Subcutaneous adipose tissue (tissue), 4 donors: Measurements from ENCODE around the gene HP1BP3. TPM values are rescaled to one million over a fixed set of nuclear protein-coding genes. Genes with fewer than 3 reads are reported as not detected.

Experiments used
- total RNA-seq, 4 donors: library from RNA; depleted of rRNA; stranded (reverse); fragments of >200 nt; gene quantifications; one replicate each; pipeline ENCODE4 v1.1.0, GENCODE V29; 2016
- TF ChIP-seq, protein P1 (sequence below): fragments of 450-650 bp; IDR thresholded peaks from one replicate; pipeline ENCODE4 v1.5.1; 2016; ENCODE audit warnings: low read depth, mild to moderate bottlenecking, control low read depth, antibody characterized with exemption, moderate library complexity

HP1BP3 gene, protein sequence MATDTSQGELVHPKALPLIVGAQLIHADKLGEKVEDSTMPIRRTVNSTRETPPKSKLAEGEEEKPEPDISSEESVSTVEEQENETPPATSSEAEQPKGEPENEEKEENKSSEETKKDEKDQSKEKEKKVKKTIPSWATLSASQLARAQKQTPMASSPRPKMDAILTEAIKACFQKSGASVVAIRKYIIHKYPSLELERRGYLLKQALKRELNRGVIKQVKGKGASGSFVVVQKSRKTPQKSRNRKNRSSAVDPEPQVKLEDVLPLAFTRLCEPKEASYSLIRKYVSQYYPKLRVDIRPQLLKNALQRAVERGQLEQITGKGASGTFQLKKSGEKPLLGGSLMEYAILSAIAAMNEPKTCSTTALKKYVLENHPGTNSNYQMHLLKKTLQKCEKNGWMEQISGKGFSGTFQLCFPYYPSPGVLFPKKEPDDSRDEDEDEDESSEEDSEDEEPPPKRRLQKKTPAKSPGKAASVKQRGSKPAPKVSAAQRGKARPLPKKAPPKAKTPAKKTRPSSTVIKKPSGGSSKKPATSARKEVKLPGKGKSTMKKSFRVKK
- total RNA-seq = 100 to 1,000 TPM; 192 to 273 (median 229) TPM

DNA sequence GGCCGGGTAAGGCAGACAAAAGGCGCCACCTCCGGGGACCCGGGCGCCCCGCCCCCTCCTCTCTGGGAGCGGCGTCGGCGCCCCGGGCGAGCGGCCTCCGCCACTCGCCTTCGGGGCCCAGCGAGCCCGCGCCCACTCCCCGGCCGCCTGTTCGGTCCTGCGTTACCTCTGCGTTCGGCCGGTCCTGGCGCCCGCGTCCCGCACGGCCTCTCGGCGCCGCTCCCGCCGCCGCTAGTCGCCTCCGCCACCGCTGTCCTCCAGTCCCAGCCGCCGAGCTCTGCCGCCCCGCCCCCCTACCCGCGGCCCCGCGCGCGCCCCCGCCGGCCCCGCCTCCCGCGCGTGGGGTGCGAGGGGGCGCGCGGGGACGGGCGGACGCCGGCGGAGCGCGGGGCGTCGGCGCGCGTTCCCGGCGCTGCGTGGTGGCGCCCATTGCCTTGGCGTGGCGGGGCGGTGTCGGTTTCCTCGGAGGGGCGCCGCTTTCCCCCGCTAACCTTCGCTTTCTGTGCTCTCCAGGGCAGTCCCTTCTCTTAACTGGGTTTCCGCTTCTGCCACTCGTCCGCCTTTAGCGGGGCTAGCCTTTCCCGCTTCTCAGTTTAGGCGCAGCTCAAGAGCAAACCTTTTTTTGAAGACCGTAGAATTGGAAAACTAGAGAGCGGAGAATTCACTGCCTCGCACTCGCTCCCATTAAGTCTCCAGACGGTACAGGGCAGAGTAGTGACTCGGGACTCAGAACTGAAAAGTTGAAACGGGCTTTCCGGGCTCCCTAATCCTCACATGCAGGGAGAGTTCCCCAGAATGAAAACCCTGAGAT, at the start of gene HP1BP3:
Gene HP1BP3, minus strand, starts transcription at position 279 of the 811 bp plus-strand sequence. CDS start 6,867 bp downstream, outside the sequence.
- TF ChIP-seq, protein P1, sequence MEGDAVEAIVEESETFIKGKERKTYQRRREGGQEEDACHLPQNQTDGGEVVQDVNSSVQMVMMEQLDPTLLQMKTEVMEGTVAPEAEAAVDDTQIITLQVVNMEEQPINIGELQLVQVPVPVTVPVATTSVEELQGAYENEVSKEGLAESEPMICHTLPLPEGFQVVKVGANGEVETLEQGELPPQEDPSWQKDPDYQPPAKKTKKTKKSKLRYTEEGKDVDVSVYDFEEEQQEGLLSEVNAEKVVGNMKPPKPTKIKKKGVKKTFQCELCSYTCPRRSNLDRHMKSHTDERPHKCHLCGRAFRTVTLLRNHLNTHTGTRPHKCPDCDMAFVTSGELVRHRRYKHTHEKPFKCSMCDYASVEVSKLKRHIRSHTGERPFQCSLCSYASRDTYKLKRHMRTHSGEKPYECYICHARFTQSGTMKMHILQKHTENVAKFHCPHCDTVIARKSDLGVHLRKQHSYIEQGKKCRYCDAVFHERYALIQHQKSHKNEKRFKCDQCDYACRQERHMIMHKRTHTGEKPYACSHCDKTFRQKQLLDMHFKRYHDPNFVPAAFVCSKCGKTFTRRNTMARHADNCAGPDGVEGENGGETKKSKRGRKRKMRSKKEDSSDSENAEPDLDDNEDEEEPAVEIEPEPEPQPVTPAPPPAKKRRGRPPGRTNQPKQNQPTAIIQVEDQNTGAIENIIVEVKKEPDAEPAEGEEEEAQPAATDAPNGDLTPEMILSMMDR = no peak

DNA sequence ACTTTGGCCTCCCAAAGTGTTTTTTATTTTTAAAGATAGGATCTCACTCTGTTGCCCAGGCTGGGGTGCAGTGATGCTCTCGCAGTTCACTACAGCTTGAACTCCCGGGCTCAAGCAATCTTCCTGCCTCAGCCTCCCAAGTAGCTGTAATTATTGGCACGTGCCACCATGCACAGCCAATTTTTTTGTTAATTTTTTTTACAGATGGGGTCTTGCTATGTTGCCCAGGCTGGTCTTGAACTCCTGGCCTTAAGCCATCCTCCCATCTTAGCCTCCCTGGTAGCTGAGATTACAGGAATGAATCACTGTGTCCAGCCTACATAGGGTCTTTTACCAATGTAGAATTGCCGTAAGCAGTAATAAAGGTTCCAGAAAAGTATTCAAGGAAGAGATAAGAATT, 49.1 kb upstream of the HP1BP3 start:
- TF ChIP-seq, protein P1 = no peak

DNA sequence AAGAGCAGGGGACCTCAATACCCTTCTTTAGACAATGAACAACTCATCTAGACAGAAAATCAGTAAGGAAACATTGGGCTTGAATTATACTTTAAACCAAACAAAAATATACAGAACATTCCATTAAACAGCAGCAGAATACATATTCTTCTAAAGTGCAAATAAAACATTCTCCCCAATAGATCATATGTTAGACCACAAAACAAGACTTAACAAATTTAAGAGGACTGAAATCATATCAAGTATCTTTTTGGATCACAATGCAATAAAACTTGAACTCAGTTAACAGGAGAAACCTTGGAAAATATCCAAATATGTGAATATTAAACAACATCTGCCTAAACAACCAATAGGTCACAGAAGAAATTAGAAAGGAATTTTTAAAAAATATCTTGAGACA, 47.7 kb upstream of the HP1BP3 start:
- TF ChIP-seq, protein P1 = no peak

DNA sequence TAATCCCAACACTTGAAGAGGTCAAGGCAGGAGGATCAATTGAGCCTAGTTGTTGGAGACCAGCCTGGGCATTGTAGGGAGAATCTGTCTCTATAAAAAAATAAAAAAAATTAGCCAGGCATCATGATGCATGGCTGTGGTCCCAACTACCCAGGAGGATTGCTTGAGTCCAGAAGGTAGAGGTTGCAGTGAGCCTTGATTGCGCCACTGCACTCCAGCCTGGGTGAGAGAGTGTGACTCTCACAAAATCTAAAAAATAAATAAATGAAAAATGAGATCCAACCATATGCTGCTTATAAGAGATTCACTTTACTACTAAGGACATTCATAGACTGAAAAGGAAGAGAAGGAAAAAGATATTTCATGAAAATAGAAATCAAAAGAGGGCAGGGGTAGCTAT, 47.1 kb upstream of the HP1BP3 start:
- TF ChIP-seq, protein P1 = no peak

DNA sequence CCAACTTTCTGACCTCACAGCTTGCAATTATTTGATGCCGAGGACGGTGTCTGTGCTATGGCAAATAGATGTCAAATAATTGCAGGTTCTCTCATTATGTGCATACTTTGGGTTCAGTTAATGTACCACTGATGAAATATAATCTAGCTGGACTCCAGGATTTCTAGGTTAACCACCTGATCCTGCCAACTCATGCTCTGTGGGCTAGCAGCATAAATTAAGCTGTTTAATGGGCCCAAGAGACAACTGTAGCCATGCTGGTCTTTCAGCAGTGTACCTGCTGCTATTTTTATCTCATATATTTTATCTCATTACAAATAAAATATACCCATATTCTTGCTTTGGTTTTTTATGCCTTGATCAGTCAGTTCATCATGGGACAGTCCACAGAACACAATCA, 43.3 kb upstream of the HP1BP3 start:
- TF ChIP-seq, protein P1 = no peak

DNA sequence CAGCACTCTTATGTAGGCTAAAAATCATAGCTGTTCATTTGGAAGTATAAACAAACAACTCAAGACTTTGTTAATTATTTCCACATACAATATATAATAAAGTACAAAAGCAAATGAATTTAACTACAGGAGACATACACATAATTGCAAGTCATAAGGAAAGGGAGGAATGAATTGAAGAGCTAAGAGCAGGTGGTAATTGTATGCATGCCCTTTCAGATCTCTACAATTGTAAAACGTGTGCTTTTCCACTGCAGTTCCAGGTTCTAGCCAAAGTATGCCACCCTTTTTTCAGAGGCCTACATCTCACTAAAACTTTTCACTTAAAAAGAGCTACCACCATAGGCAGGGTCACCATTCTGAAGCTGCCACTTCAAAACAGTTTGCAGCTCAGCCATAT, 42.8 kb upstream of the HP1BP3 start:
- TF ChIP-seq, protein P1 = no peak

DNA sequence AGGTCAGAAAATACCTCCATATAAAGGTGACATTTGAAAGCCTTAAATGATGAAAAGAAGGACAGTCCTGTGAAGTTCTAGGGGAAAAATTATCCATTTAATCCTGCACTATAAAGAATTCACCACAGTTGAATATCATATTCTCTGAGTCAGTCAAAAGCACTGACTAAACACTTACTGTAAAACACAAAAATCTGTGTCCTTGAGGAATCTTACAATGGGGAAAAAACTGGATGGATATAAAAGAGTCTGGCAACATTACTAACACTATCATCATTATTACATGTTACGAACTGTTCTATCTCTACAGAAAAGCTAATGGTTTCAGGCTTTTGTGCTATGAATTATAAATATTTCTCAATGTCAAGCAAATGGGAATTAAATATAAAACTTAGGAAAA, 42.4 kb upstream of the HP1BP3 start:
- TF ChIP-seq, protein P1 = no peak
